GM13977 (cell line): Measurements from ENCODE around the gene SLC46A3.

Experiments
- DNase-seq: peaks from one replicate; pipeline ENCODE4 v3.0.0; 2012; ENCODE audit warnings: low spot score
- CTCF ChIP-seq: IDR thresholded peaks from 2 replicates; pipeline ENCODE4 v1.5.1; 2012; ENCODE audit warnings: mild to moderate bottlenecking, control low read depth; ENCODE audit not compliant: insufficient read depth; ENCODE audit errors: extremely low read depth, missing control alignments
- in situ Hi-C: fragments of 300-500 bp; cut with MboI; formaldehyde crosslinking; loops from one replicate; pipeline ENCODE4 v1.12.0; 2022; ENCODE audit warnings: low sequenced_read_pairs, low pct_unique_long_range_greater_than_20kb, mixed read lengths, inconsistent platforms; ENCODE audit not compliant: unreplicated experiment

The SLC46A3 gene

GRCh38 chr13:28719227-28720055 is 671 bp upstream of the SLC46A3 start:
- TF ChIP-seq CTCF = no peak
- in situ Hi-C loops = no loop called here
- DNase-seq = no peak

- in situ Hi-C loops = no loop called here
- no peak for TF ChIP-seq CTCF
- DNase-seq = no peak
Observed at GRCh38 chr13:28718196-28718542, 601 bp downstream of the SLC46A3 start.

GRCh38 chr13:28717170-28717569 is 1.6 kb downstream of the SLC46A3 start:
- no peak for TF ChIP-seq CTCF
- no peak for DNase-seq
- in situ Hi-C loops = no loop called here

GRCh38 chr13:28716511-28716910 is 2.3 kb downstream of the SLC46A3 start:
- in situ Hi-C loops = no loop called here
- TF ChIP-seq CTCF = no peak
- DNase-seq = no peak

- in situ Hi-C loops = no loop called here
- no peak for DNase-seq
- no peak for TF ChIP-seq CTCF
Observed at GRCh38 chr13:28714651-28715050, 4.1 kb downstream of the SLC46A3 start.

GRCh38 chr13:28710161-28710560 is 8.6 kb downstream of the SLC46A3 start:
- in situ Hi-C loops = no loop called here
- DNase-seq = no peak
- TF ChIP-seq CTCF = no peak
